HG02623 (cell line): ENCODE measurements around the gene AFAP1L1.
A peak's percentile ranks its signal among the peaks of the same experiment; 100 is the strongest.
"Not testable (repeated sequence)": the region's sequence is repeated elsewhere in the genome, so short reads cannot be mapped to it uniquely, and the experiment has no call there.

Experiments used
- ATAC-seq: cut with Tn5 transposase; IDR thresholded peaks from one replicate; pipeline ENCODE4 v1.9.1; 2021; ENCODE audit warnings: moderate library complexity; ENCODE audit not compliant: unreplicated experiment

Gene AFAP1L1

GRCh38 chr5:149260761-149261160 is 10.9 kb upstream of the AFAP1L1 start:
- no peak for ATAC-seq

DNA sequence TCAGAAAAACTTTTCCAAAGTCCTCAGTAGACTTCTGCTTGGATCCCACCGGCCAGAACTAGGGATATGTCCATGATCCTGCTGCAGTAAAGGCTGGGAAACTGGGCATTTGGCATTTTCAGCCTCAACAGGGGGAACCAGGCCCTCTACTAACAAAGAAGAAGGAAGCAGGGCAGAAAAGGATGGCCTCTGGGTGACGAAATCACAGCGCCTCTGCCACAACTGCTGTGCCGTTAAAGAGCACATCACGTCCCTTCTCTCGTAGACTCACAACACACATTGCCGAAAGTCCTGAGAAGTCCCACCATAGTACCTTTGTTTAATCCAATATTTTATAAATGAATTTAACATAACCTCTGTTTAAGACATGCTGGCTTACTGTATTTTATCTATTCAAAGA is 10.4 kb upstream of the AFAP1L1 start:
- no peak for ATAC-seq

DNA sequence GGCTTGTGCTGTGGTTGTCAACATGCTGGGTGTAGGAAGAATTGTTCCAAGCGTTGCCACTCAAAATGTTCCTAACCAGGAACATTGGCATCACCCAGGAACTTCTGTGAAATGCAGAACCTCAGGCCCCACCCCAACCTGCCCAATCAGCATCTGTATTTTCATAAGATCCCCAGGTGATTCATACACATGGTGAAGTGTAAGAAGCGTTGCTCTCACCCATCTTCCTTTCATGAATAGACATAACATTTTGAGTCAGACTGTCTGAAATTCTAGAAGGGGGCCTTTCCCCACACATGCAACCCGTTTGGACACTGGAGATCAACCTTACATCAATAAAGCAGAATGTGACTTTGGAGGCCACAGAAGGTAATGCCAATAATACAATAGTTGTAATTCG is 9.3 kb upstream of the AFAP1L1 start:
- no peak for ATAC-seq

- ATAC-seq: peak; percentile 75
Observed at GRCh38 chr5:149264439-149265067, 7.1 kb upstream of the AFAP1L1 start.

DNA sequence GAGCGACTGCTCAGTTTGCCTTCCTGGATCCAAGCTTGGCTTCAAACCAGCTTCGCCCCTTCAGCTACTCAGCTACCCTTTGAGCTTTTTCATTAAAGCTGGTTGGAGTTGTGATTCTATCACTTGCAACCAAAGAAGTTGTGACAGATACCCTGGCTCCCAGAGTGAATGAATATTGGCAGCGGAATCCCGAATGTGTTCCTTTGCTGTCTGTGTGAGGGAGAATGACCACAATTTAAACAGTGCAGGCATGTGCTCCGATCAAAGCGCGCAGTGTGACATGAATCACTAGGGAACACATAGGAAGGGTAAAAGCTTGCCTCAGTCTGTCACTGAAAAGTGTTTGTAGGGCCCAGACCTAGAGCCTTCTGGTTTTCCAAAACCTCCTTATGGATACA is 6.6 kb upstream of the AFAP1L1 start:
- ATAC-seq: no peak

DNA sequence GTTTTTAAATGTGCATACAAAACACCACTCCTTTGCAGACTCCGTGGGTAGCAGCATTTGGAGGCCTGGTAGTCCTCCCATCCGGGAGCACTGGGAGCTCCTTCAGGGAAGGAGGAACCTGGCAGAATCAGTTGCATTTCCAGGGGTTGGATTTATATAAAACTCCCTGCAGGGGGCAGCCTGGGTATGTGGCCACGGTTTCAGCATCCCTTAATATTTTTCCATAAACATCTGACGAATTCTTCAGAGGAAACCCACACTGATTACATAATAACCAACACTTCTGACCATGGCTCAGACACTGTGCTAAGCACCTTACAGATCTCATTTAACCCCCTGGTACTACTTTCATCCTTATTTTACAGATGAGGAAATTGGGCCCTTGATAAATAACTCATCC is 6.1 kb upstream of the AFAP1L1 start:
- no peak for ATAC-seq

GRCh38 chr5:149267241-149267973 is 4.3 kb upstream of the AFAP1L1 start:
- ATAC-seq: no peak

DNA sequence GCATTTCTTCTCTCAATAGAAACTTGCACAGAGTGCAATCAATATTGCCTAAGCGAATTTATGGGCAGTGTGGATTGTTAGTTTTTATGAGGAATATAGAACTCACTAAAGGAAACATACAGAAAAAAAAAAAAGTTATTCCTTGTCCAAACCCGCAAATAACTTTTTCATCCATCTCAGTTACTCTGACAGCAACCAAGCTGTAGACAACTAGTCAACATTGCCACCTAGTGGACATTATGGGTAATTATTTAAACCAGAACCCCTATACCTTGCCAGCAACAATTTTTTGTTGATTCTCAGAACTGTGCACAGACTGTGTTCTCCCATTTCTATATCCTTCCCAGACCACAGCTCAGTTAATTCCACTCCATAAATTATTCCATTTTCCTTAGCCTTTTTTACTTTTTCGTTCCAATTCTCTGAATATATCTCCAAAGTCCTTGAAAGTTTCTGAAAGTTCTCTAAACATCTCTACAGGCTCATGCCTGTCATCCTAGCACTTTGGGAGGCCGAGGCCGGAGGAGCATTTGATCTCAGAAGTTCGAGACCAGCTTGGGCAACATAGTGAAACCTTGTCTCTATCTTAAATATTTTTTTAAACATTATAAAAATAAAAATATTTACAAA is 2.6 kb upstream of the AFAP1L1 start:
- no peak for ATAC-seq

- ATAC-seq: no peak
Observed at GRCh38 chr5:149271195-149271715, 404 bp upstream of the AFAP1L1 start.

GRCh38 chr5:149272781-149273180 is 1.1 kb downstream of the AFAP1L1 start:
- not testable (repeated sequence) for ATAC-seq

GRCh38 chr5:149273237-149273636 is 1.6 kb downstream of the AFAP1L1 start:
- ATAC-seq: no peak

- ATAC-seq: no peak
Observed at GRCh38 chr5:149273950-149274349, 2.3 kb downstream of the AFAP1L1 start.

GRCh38 chr5:149274939-149275338 is 3.3 kb downstream of the AFAP1L1 start:
- no peak for ATAC-seq

DNA sequence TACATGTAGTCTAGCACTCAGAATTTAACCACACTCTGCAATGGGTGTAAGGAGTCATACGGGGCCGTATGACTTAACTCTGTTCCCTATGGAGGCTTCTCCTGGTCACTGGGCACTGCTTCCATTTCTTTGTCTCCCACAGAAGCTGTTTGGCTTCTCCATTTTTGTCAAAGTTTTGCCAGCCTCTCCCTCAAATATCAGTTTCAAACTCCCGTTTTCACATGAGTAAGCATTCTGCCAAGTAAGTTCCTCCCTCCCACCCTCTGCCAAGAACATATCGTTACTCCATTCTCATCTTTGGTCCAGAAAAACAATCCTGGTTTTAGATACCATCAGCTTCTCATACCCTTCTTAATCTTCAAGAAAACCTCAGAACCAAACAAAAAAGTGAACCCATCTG is 6.1 kb downstream of the AFAP1L1 start:
- no peak for ATAC-seq

DNA sequence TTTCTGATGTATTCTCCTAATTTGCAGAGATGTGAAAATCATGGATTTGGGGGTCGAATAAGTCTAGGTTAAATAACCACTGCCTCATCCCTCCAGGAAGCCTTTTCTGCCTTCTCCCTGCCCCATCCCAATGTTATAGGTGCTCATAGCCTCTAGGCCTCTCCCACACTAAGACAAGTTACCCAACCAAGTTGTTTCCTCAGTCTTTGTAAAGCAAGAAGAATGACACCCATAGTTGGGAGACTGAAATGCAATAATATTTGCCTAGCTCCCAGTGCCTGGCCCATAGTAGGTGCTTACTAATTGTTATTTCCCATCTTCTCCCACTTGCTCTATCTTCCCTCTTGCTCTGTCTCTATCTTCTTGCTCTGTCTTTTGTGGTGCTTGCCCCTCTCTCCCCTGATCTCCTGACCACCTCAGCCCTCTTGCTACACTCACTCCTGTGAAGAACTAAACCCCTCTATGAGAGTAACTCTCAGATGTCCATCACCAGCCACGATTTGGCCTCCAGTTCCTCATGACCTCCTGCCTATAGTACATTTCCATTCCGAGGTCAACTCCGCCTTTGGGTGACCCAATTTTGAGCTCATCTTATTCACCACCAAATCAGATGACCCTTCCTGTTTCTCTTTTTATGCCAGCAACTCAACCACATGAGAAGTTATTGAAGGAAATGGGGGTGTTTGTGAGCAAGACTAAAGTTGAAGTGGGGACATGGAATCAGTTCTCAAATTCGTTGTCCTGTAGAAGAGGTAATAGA is 7.0 kb downstream of the AFAP1L1 start:
- no peak for ATAC-seq

- no peak for ATAC-seq
Observed at GRCh38 chr5:149279661-149280060, 8.0 kb downstream of the AFAP1L1 start.

- no peak for ATAC-seq
Observed at GRCh38 chr5:149280124-149280523, 8.5 kb downstream of the AFAP1L1 start.

- ATAC-seq: no peak
Observed at GRCh38 chr5:149280802-149281201, 9.1 kb downstream of the AFAP1L1 start.

GRCh38 chr5:149282027-149282965 is 10.6 kb downstream of the AFAP1L1 start:
- ATAC-seq: no peak

- ATAC-seq: no peak
Observed at GRCh38 chr5:149282966-149283332, 11.3 kb downstream of the AFAP1L1 start.
